HL-60 (cell line): Measurements from ENCODE around the gene EFEMP2.

Experiments used
- DNase-seq, 2 experiments: peaks; one replicate each; pipeline ENCODE4 v3.0.0-alpha.2; 2010 to 2020; ENCODE audit warnings: low read depth in 1 of 2, low spot score in 1 of 2
- H3K27ac ChIP-seq: fragments of 250-450 bp; sonication (Bioruptor Pico); replicated peaks from 2 replicates; pipeline ENCODE4 v1.5.1; 2020; ENCODE audit warnings: mild to moderate bottlenecking, moderate library complexity
- H3K27me3 ChIP-seq: fragments of 250-450 bp; sonication (Bioruptor Pico); 2 replicates; pipeline ENCODE4 v1.5.1; 2021; ENCODE audit warnings: mild to moderate bottlenecking, moderate library complexity; ENCODE audit not compliant: insufficient read depth, poor library complexity, severe bottlenecking
- H3K4me3 ChIP-seq: replicated peaks from 2 replicates; pipeline ENCODE4 v1.5.1; 2011; ENCODE audit warnings: mild to moderate bottlenecking, control low read depth, low read length; ENCODE audit not compliant: insufficient read depth
- CTCF ChIP-seq: IDR thresholded peaks from one replicate; pipeline ENCODE4 v1.5.1; 2011; ENCODE audit warnings: low read length, control low read depth, inconsistent platforms; ENCODE audit not compliant: insufficient read depth
- GABPA ChIP-seq: IDR thresholded peaks from 2 replicates; pipeline ENCODE4 v1.6.1; 2012; ENCODE audit warnings: low read depth
- POLR2AphosphoS5 ChIP-seq: IDR thresholded peaks from 2 replicates; pipeline ENCODE4 v1.6.1; 2012; ENCODE audit warnings: low read depth
- REST ChIP-seq: IDR thresholded peaks from 2 replicates; pipeline ENCODE4 v1.6.1; 2012; ENCODE audit warnings: low read depth; ENCODE audit not compliant: insufficient replicate concordance
- SPI1 ChIP-seq: IDR thresholded peaks from 2 replicates; pipeline ENCODE4 v1.6.1; 2012; ENCODE audit warnings: low read depth, mild to moderate bottlenecking, borderline replicate concordance

The EFEMP2 gene

GRCh38 chr11:65817835-65818680 is 54.5 kb downstream of the EFEMP2 start:
- TF ChIP-seq GABPA (no peak), CTCF (peak; percentile 90), SPI1 (no peak), POLR2AphosphoS5 (no peak), REST (no peak)
- DNase-seq = peak; percentile 65 to 90
- Histone ChIP-seq H3K27me3 (no peaks in the 10 kb centered on the region), H3K4me3 (peak overlapping the region; percentile 48), H3K27ac (peak overlapping the region; percentile 68)

GRCh38 chr11:65817312-65817834 is 55.2 kb downstream of the EFEMP2 start:
- H3K4me3 ChIP-seq = peak overlapping the region; percentile 48
- H3K27ac ChIP-seq = peak overlapping the region; percentile 68

More at GRCh38 chr11:65817312-65817834, 55.2 kb downstream of the EFEMP2 start:
- no peaks in the 10 kb centered on the region for H3K27me3 ChIP-seq
- no peak for DNase-seq
- TF ChIP-seq SPI1 = no peak
- no peak for TF ChIP-seq GABPA
- no peak for TF ChIP-seq CTCF
- TF ChIP-seq POLR2AphosphoS5 = no peak
- no peak for TF ChIP-seq REST
